Measurements from ENCODE around the gene SH3RF2. TPM values are rescaled to one million over a fixed set of nuclear protein-coding genes. Genes with fewer than 3 reads are reported as not detected.

SH3RF2 gene
- total and polyA plus RNA-seq, 9 of the 15 experiments (the other 6 are each of a cell fraction or from before 2014, with no cell fraction given), result 0.05 TPM; not detected in 8

GRCh38 chr5:146007270-146007669, 70.9 kb downstream of the SH3RF2 start (continued):
- TF ChIP-seq RAD21 (CRISPR knock-in tag; conservative IDR thresholded peaks at IDR 0.05 in 1 of 2, IDR thresholded peaks at IDR 0.05 in 1 of 2) (peak in 1 of 2 experiments; percentile 50; a peak in 2 of 4 replicates), CREM (IDR thresholded peaks at IDR 0.05; ENCODE audit: low read depth) (peak; percentile 29; the same call in 1 of the 2 replicates), CBX2 (IDR thresholded peaks at IDR 0.05; ENCODE audit: insufficient read depth, low read length, poor library complexity, severe bottlenecking) (no peak), CBX3 (IDR thresholded peaks at IDR 0.05; ENCODE audit: borderline replicate concordance in 1 of 2, low read length in 2 of 2) (peak in 1 of 2 experiments; percentile 31; a peak in 1 of 3 replicates), JUND (IDR thresholded peaks at IDR 0.05; ENCODE audit: borderline replicate concordance, low read depth, low read length) (0 out of 2 replicates have a peak, but pooled peaks have one; percentile 37), JUND (tag; IDR thresholded peaks at IDR 0.05; ENCODE audit: borderline replicate concordance, low read depth, low read length) (0 out of 3 replicates have a peak, but pooled peaks have one; percentile 32), FOSL1 (tag; conservative IDR thresholded peaks at IDR 0.05) (peak; percentile 81; the same call in 1 of the 2 replicates), PKNOX1 (IDR thresholded peaks at IDR 0.05) (peak; percentile 88), PTBP1 (IDR thresholded peaks at IDR 0.05; ENCODE audit: low read depth, low read length) (no peak), TRIM25 (IDR thresholded peaks at IDR 0.05; ENCODE audit: borderline replicate concordance) (no peak)

Measured in K562 (cell line).